HepG2 (cell line): ENCODE data around the gene IL1RAPL1. TPM values are rescaled to one million over a fixed set of nuclear protein-coding genes. Genes with fewer than 3 reads are reported as not detected.

Experiments used
- ATAC-seq: fragments of 200-7000 bp; cut with Tn5 transposase; 3 replicates; pipeline ENCODE4 v1.9.1; 2020; ENCODE audit warnings: mild to moderate bottlenecking, moderate library complexity
- BruUV-seq: library from RNA; stranded (reverse); fragments of 400-500 nt; replicated peaks from 2 replicates; lab custom pipeline; 2021; lab: Mats Ljungman, UMichigan
- CTCF ChIA-PET: fragments of 300-600 bp; formaldehyde crosslinking; extraction: SDS; loops from one replicate; lab custom pipeline; 2021; ENCODE audit warnings: low total read pairs, inconsistent platforms, low intra/inter-chr PET ratio; lab: Yijun Ruan, JAX
- POLR2A ChIA-PET: fragments of 350-600 bp; sonication (Branson Sonifier 250); formaldehyde crosslinking; loops from one replicate; lab custom pipeline; 2020; ENCODE audit warnings: antibody characterized with exemption, inconsistent platforms; lab: Yijun Ruan, JAX
- DNase-seq: peaks from one replicate; pipeline ENCODE4 v3.0.0-alpha.2; 2015; ENCODE audit warnings: low spot score
- FAIRE-seq: peaks from 3 replicates; lab custom pipeline; 2011; peaks lifted over from hg19 to GRCh38; lab: Jason Lieb, UNC
- H2AFZ ChIP-seq: one replicate; pipeline ENCODE4 v1.6.1; 2011; ENCODE audit warnings: low read length, inconsistent platforms
- H3K27ac ChIP-seq: fragments of 300-600 bp; 3 replicates; pipeline ENCODE4 v1.8.0; 2011; ENCODE audit warnings: mixed run types, mild to moderate bottlenecking, mixed read lengths, low read length, inconsistent platforms; ENCODE audit not compliant: insufficient read depth; ENCODE audit errors: extremely low read length
- H3K27me3 ChIP-seq, 2 experiments: fragments of 200-600 bp in 1 of 2; 2 replicates in 1 of 2; 3 replicates in 1 of 2; pipeline versions ENCODE4 v1.6.0 to v1.8.0; 2011; ENCODE audit warnings: low read length in 2 of 2, mild to moderate bottlenecking in 2 of 2, moderate library complexity in 2 of 2, inconsistent platforms in 1 of 2; ENCODE audit not compliant: insufficient read depth in 2 of 2, control insufficient read depth in 1 of 2
- H3K36me3 ChIP-seq, 2 experiments: fragments of 200-600 bp in 1 of 2; replicated peaks in 1 of 2; 2 replicates in 1 of 2; 3 replicates in 1 of 2; pipeline versions ENCODE4 v1.5.1 to v1.8.0; 2011; ENCODE audit warnings: low read length in 2 of 2, inconsistent platforms in 1 of 2; ENCODE audit not compliant: insufficient read depth in 2 of 2, control insufficient read depth in 1 of 2
- H3K4me1 ChIP-seq: 2 replicates; pipeline ENCODE4 v1.5.1; 2012; ENCODE audit warnings: low read length, inconsistent platforms; ENCODE audit not compliant: insufficient read depth
- H3K4me2 ChIP-seq: 2 replicates; pipeline ENCODE4 v1.6.0; 2011; ENCODE audit warnings: low read depth, low read length, inconsistent platforms
- H3K4me3 ChIP-seq, 3 experiments: fragments of 200-600 bp in 1 of 3; sonication (generic), shearing (Covaris generic) in 1 of 3; replicated peaks in 1 of 3; 2 replicates each; pipeline ENCODE4 v1.5.1; 2011 to 2016; ENCODE audit warnings: low read length in 3 of 3, inconsistent platforms in 2 of 3, low read depth in 2 of 3, mild to moderate bottlenecking in 2 of 3, control low read depth in 1 of 3, mixed read lengths in 1 of 3; ENCODE audit not compliant: insufficient read depth in 1 of 3
- H3K79me2 ChIP-seq: one replicate; pipeline ENCODE4 v1.6.1; 2011; ENCODE audit warnings: low read length, inconsistent platforms; ENCODE audit not compliant: insufficient read depth
- H3K9ac ChIP-seq: 2 replicates; pipeline ENCODE4 v1.6.0; 2011; ENCODE audit warnings: mild to moderate bottlenecking, low read depth, low read length, inconsistent platforms; ENCODE audit not compliant: insufficient read depth
- H3K9me3 ChIP-seq: 2 replicates; pipeline ENCODE4 v1.5.1; 2012; ENCODE audit warnings: mild to moderate bottlenecking, low read length
- H4K20me1 ChIP-seq: 2 replicates; pipeline ENCODE4 v1.6.0; 2011; ENCODE audit warnings: inconsistent platforms, mild to moderate bottlenecking, low read length, moderate library complexity; ENCODE audit not compliant: insufficient read depth
- DMAP1 ChIP-seq: IDR thresholded peaks from 2 replicates; pipeline ENCODE4 v1.6.1; 2016
- ETV5 ChIP-seq: IDR thresholded peaks from 2 replicates; pipeline ENCODE4 v1.6.1; 2018; ENCODE audit warnings: missing biosample characterization, missing genetic modification reagents, inconsistent platforms, borderline replicate concordance
- FOSL1 ChIP-seq: sonication (generic); formaldehyde crosslinking; IDR thresholded peaks from 2 replicates; pipeline ENCODE4 v1.9.0; 2021; ENCODE audit warnings: missing genetic modification reagents, borderline replicate concordance
- IRX3 ChIP-seq: sonication (generic); formaldehyde crosslinking; IDR thresholded peaks from 2 replicates; pipeline ENCODE4 v1.8.1; 2023; ENCODE audit warnings: mild to moderate bottlenecking, low read depth, missing genetic modification reagents, borderline replicate concordance
- KAT8 ChIP-seq: IDR thresholded peaks from 2 replicates; pipeline ENCODE4 v1.6.1; 2016; ENCODE audit warnings: missing genetic modification reagents, missing compliant biosample characterization
- NFKBIZ ChIP-seq: IDR thresholded peaks from 2 replicates; pipeline ENCODE4 v1.6.1; 2018; ENCODE audit warnings: missing genetic modification reagents, missing compliant biosample characterization
- SP1 ChIP-seq, 2 experiments: fragments of 450-650 bp in 1 of 2; sonication (generic) in 1 of 2; formaldehyde crosslinking in 1 of 2; IDR thresholded peaks; 2 replicates each; pipeline versions ENCODE4 v1.4.0 to v1.6.1; 2016 to 2020; ENCODE audit warnings: missing genetic modification reagents in 1 of 2
- ZBTB7A ChIP-seq: sonication (generic); formaldehyde crosslinking; IDR thresholded peaks from 2 replicates; pipeline ENCODE4 v1.8.0; 2022; ENCODE audit warnings: mild to moderate bottlenecking, missing genetic modification reagents
- ZFP36L2 ChIP-seq: sonication (generic); formaldehyde crosslinking; IDR thresholded peaks from 2 replicates; pipeline ENCODE4 v1.4.0; 2020; ENCODE audit warnings: missing genetic modification reagents
- ZFY ChIP-seq: sonication (generic); formaldehyde crosslinking; IDR thresholded peaks from 2 replicates; pipeline ENCODE4 v1.4.0; 2020; ENCODE audit warnings: missing genetic modification reagents
- ZNF329 ChIP-seq: sonication (generic); formaldehyde crosslinking; IDR thresholded peaks from 2 replicates; pipeline ENCODE4 v1.9.0; 2021; ENCODE audit warnings: low read depth, mild to moderate bottlenecking, missing genetic modification reagents
- ZNF589 ChIP-seq: sonication (generic); formaldehyde crosslinking; conservative IDR thresholded peaks from 2 replicates; pipeline ENCODE4 v1.8.0; 2022; ENCODE audit warnings: mild to moderate bottlenecking, moderate library complexity, missing genetic modification reagents
- ZNF75D ChIP-seq: sonication (generic); formaldehyde crosslinking; IDR thresholded peaks from 2 replicates; pipeline ENCODE4 v1.8.1; 2023; ENCODE audit warnings: missing genetic modification reagents, mild to moderate bottlenecking, borderline replicate concordance
- WGBS: methylation state at CpG from one replicate; pipeline ENCODE4 v1.1.6; 2017; ENCODE audit warnings: low lambda C conversion rate; 5-methylcytosine and 5-hydroxymethylcytosine counted together
- in situ Hi-C: cut with HindIII; loops from 2 replicates; pipeline ENCODE4 v1.10.0; 2017; ENCODE audit warnings: low pct_unique_long_range_greater_than_20kb; ENCODE audit not compliant: extremely low pct_ligation_motif_present
- intact Hi-C: fragments of 100-400 bp; cut with micrococcal nuclease; formaldehyde crosslinking; loops from one replicate; pipeline ENCODE4 v1.10.0; 2022; ENCODE audit not compliant: unreplicated experiment
- polyA plus RNA-seq, 8 experiments: library from polyadenylated mRNA; depleted of rRNA in 3 of 8; stranded (reverse) in 7 of 8; unstranded in 1 of 8; fragments of >200 nt; fragmentation: Illumina TruSeq in 4 of 8; extraction: Trizol in 4 of 8; gene quantifications; 2 replicates each; pipeline versions ENCODE4 v1.2.1 to v1.2.3, GENCODE V29; 2011 to 2016; ENCODE audit warnings: low read depth in 4 of 8, missing spikeins in 1 of 8, mixed read lengths in 1 of 8; ENCODE audit not compliant: insufficient read depth in 1 of 8
- total RNA-seq, 5 experiments: library from RNA; depleted of rRNA; stranded (reverse); fragments of >200 nt; fragmentation: Illumina TruSeq; extraction: Trizol; gene quantifications; 2 replicates each; pipeline ENCODE4 v1.2.3, GENCODE V29; 2016; ENCODE audit warnings: low read depth in 1 of 5
- TF ChIP-seq, protein P1 (sequence below): sonication (generic); formaldehyde crosslinking; IDR thresholded peaks from 2 replicates; pipeline ENCODE4 v1.4.0; 2020; ENCODE audit warnings: missing genetic modification reagents, borderline replicate concordance
- TF ChIP-seq, protein P2 (sequence below): IDR thresholded peaks from 2 replicates; pipeline ENCODE4 v1.4.0; 2020; ENCODE audit warnings: mild to moderate bottlenecking, missing genetic modification reagents

IL1RAPL1 gene
- total and polyA plus RNA-seq, 2 of the 13 experiments (the other 11 are each of a cell fraction or from before 2014, with no cell fraction given): 0.04 TPM; not detected in 1

DNA sequence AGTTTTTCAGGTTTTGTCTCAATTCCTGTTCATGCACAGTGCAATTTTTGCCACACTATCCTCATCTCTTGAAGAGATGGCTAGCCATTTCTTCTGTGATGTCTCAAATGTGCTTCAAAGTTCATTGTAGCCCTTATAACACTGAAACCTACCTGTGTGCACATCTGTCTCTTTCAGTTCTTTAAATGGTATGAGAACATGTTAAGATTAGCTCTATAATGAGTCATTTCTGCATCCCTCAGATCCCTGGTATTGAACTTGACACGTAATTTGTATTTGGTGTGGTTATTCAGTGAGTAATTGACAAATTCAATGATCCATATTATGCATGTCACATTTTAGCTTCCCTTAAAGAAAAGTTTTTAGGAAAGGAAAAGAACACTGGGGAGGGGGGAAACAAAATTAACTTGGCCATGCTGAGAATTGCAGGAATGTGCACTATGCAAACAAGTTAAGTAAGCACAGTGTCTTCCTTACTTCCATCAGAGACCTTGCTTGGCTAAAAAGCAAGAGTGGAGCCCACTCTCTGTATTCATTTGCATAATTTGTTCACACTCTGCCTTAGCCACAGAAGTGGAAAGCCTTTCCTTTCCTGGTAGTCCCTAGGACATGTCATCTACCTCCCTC lies 968.3 kb downstream of the IL1RAPL1 start (continued):
- TF ChIP-seq, protein P1, sequence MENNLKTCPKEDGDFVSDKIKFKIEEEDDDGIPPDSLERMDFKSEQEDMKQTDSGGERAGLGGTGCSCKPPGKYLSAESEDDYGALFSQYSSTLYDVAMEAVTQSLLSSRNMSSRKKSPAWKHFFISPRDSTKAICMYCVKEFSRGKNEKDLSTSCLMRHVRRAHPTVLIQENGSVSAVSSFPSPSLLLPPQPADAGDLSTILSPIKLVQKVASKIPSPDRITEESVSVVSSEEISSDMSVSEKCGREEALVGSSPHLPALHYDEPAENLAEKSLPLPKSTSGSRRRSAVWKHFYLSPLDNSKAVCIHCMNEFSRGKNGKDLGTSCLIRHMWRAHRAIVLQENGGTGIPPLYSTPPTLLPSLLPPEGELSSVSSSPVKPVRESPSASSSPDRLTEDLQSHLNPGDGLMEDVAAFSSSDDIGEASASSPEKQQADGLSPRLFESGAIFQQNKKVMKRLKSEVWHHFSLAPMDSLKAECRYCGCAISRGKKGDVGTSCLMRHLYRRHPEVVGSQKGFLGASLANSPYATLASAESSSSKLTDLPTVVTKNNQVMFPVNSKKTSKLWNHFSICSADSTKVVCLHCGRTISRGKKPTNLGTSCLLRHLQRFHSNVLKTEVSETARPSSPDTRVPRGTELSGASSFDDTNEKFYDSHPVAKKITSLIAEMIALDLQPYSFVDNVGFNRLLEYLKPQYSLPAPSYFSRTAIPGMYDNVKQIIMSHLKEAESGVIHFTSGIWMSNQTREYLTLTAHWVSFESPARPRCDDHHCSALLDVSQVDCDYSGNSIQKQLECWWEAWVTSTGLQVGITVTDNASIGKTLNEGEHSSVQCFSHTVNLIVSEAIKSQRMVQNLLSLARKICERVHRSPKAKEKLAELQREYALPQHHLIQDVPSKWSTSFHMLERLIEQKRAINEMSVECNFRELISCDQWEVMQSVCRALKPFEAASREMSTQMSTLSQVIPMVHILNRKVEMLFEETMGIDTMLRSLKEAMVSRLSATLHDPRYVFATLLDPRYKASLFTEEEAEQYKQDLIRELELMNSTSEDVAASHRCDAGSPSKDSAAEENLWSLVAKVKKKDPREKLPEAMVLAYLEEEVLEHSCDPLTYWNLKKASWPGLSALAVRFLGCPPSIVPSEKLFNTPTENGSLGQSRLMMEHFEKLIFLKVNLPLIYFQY (CRISPR knock-in tag): no peak
- TF ChIP-seq, all 625 proteins: peak for 0

DNA sequence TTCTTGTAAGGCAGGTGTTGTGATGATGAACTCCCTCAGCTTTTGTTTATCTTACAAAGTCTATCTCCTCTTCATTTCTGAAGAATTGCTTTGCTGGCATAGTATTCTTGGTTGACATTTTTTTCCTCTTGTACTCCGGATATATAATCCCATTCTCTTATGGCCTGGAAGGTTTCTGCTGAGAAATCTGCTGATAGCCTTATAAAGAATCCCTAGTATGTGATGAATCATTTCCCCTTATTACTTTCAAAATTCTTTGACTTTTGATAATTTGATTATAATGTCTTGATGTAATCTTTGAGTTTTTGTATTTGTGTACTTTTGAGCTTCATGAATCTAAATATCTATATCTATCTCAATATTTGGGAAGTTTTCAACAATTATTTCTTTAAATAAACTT lies 972.8 kb downstream of the IL1RAPL1 start:
- no peak overlapping the region for H3K4me2 ChIP-seq
- no peaks in the 10 kb centered on the region for H4K20me1 ChIP-seq
- ChIA-PET POLR2A (no interaction called here), CTCF (no interaction called here)
- no peak for FAIRE-seq
- H3K4me1 ChIP-seq: no peaks in the 10 kb centered on the region
- DNase-seq: no peak
- ATAC-seq: no peak
- H3K27me3 ChIP-seq: no peaks in the 10 kb centered on the region
- intact Hi-C loops: no loop called here
- H3K36me3 ChIP-seq: no peaks in the 10 kb centered on the region
- peaks cover 35% of the 10 kb centered on the region for H3K9me3 ChIP-seq
- no peaks in the 10 kb centered on the region for H3K79me2 ChIP-seq
- no TSS peak for BruUV-seq
- 7% methylated on average over 1 of the region's 1 CpG for WGBS
- no peak overlapping the region for H2AFZ ChIP-seq
- no peak overlapping the region for H3K27ac ChIP-seq
- in situ Hi-C loops: no loop called here
- no peak overlapping the region for H3K4me3 ChIP-seq
- H3K9ac ChIP-seq: no peak overlapping the region
- TF ChIP-seq ZNF75D (no peak), IRX3 (CRISPR knock-in tag) (no peak), ZFP36L2 (CRISPR knock-in tag) (no peak), NFKBIZ (CRISPR knock-in tag) (no peak), KAT8 (CRISPR knock-in tag) (no peak), SP1 (IDR thresholded peaks at IDR 0.05) (no peak), SP1 (CRISPR knock-in tag; IDR thresholded peaks at IDR 0.05) (no peak), DMAP1 (CRISPR knock-in tag) (no peak), ZBTB7A (no peak), FOSL1 (CRISPR knock-in tag) (no peak), ZNF329 (CRISPR knock-in tag) (no peak), ETV5 (CRISPR knock-in tag) (no peak), ZNF589 (CRISPR knock-in tag) (no peak), ZFY (no peak)
- TF ChIP-seq, protein P2, sequence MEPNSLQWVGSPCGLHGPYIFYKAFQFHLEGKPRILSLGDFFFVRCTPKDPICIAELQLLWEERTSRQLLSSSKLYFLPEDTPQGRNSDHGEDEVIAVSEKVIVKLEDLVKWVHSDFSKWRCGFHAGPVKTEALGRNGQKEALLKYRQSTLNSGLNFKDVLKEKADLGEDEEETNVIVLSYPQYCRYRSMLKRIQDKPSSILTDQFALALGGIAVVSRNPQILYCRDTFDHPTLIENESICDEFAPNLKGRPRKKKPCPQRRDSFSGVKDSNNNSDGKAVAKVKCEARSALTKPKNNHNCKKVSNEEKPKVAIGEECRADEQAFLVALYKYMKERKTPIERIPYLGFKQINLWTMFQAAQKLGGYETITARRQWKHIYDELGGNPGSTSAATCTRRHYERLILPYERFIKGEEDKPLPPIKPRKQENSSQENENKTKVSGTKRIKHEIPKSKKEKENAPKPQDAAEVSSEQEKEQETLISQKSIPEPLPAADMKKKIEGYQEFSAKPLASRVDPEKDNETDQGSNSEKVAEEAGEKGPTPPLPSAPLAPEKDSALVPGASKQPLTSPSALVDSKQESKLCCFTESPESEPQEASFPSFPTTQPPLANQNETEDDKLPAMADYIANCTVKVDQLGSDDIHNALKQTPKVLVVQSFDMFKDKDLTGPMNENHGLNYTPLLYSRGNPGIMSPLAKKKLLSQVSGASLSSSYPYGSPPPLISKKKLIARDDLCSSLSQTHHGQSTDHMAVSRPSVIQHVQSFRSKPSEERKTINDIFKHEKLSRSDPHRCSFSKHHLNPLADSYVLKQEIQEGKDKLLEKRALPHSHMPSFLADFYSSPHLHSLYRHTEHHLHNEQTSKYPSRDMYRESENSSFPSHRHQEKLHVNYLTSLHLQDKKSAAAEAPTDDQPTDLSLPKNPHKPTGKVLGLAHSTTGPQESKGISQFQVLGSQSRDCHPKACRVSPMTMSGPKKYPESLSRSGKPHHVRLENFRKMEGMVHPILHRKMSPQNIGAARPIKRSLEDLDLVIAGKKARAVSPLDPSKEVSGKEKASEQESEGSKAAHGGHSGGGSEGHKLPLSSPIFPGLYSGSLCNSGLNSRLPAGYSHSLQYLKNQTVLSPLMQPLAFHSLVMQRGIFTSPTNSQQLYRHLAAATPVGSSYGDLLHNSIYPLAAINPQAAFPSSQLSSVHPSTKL (CRISPR knock-in tag): no peak
